NOMO-1 (cell line): ENCODE data around the gene IL15RA.
"Not testable (repeated sequence)": the region's sequence is repeated elsewhere in the genome, so short reads cannot be mapped to it uniquely, and the experiment has no call there.

Source experiments
- DNase-seq, 2 experiments: peaks; one replicate each; lab custom pipeline; 2025; ENCODE audit not compliant: unreplicated experiment in 2 of 2; lab: John Stamatoyannopoulos, UW

The IL15RA gene

GRCh38 chr10:5952731-5953385 is 24.5 kb downstream of the IL15RA start:
- no peak for DNase-seq

DNA sequence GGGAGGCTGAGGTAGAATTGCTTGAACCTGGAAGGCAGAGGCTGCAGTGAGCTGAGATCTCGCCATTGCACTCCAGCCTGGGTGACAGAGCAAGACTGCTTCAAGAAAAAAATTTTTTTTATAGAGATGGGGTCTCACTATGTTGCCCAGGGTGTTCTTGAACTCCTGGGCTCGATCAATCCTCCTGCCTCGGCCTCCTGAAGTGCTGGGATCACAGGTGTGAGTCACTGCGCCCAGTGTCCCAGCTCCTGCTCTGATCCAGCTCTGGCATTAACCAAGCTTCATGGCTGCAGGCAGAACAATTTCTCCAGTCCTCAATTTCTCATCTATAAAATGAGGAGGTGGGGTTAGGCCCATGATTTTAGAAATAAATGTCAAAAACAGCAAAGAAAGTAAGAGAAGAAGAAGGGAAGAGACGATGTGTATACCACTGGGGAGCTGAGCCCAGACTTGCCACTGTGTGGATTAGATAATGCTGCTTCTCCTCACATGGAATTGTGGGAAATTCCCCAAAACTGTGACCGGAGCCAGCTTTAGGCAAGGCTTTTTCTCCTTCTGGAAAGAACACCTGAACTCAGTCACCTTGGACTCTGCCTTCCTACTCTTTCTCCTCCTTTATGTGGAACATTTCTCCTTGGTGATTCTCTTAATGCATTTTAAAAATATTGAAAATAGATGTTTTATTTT is 25.5 kb downstream of the IL15RA start:
- no peak for DNase-seq

- peak in 1 of 2 experiments; percentile 3 for DNase-seq
Observed at GRCh38 chr10:5951167-5951711, 26.1 kb downstream of the IL15RA start.

DNA sequence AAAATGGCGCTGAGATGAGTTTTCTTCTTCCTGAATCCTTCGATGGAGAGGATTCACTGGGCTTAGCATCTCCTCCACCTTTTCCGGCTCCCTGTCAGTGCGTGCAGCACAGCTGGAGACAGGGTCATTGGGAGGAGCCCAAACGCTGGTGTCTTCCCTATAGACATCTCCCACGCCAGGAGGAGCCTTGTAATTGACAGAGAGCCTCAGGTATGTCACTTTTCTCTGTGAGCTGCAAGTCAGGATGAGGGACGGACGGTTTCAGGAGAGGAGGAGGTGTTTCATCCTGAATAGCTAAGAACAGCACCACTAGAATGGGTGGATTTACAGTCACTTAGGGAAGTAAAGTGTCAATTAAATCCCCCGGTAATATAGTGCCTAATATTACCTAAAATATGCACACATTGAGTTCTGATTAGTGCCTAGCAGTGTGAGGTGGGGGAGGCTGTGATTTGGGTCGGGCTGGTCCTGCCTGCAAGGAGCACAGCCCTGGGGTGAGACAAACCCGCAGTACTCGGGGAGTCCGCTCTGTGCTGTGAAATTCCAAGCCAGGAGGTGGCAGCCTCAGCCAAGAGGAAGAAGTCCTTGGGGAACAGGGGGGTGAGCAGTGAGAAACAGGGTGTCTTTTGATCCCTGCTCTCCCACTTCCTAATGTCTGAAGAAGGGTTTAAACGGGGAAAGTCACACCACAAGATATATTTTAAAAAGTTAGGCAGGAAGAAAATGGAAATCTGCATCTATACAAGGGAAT is 28.2 kb downstream of the IL15RA start:
- peak; percentile 1 to 7 for DNase-seq

DNA sequence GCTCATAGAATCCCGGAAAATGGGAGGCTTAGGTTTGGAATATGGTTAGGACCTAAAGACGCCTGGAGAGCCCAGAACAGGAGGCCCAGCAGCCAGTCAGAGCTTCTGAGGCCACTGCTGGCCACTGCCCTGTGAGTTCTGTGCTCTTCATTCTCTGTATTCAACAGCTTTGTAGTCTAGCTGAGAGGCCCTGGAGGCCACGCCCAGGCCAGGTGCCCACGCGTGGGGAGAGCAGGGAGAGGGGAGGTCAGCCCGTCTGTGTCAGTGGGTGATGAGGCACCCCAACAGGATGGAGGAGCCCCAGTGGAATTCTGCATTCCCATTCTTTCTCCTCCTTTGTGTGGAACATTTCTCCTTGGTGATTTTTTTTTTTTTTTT is 29.1 kb downstream of the IL15RA start:
- no peak for DNase-seq

- no peak for DNase-seq
Observed at GRCh38 chr10:5947471-5948207, 29.7 kb downstream of the IL15RA start.

DNA sequence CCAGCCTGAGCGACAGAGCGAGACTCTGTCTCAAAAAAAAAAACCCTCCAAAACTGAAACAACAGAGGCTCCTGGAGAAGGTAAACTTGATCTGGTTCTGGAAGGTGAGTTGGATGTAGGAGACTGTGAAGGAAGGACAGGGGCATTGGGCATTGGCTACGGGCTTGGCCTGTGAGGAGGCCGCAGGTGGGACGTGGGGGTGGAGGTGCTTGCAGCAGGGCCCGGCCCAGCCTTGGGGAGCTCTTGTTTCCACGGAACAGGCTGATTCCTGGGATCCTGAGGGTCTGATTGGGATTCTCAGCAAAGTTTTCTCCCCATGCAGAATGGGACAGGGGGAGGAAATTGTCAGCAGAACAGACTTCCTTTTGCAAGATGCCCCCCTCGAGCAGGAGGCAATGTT is 30.6 kb downstream of the IL15RA start:
- DNase-seq = no peak

DNA sequence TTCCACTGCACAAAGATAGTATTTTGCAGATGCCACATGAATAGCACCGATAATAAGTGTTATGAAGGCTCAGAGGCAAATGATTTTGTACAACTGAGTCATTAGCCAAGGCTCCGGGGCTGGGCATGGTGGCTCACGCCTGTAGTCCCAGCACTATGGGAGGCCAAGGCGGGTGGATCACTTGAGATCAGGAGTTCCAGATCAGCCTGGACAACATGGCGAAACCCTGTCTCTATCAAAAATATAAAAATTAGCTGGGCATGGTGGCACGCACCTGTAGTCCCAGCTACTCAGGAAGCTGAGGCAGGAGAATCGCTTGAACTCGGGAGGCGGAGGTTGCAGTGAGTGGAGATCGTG is 30.9 kb downstream of the IL15RA start:
- not testable (repeated sequence) for DNase-seq

DNA sequence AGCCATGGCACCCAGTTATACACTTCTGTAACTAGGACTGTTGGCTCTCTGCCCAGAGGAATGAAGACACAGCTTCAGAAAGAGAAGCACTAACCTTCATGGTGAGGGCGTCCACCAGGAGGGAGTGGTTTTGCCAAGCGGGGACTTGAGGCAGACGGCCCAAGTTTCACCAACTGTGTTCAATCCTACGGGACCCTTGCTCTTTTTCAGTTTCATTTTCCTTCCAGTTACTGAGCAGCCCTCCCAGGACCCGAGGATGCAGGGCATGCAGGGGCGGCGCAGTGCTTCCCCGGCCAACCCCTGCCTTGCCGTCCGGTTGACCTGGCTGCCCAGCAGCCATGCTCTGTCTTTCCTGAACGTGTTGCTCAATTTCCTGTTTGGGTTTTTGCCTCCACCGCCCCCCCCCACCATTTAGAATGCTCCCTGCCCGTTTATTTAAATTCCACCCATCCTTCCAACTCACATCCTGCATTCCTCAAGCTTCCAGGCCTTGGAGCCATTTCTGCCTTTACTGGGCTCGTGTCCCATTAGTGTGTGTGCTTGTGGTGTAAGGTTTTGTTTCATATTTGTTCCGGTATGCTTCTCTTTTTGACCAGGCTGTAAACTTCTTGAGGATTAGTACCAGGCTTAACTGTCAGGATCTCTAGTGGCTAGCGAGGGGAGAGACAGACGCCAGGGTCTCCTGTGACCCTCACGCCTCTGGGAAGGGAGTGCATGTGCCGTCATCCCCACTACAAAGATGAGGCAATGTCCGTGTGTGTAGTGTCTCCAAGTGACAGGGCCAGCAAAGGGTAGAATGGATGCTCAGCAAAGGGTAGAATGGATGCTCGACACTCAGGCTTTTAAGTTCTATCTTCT is 31.6 kb downstream of the IL15RA start:
- DNase-seq = peak; percentile 29 to 34

GRCh38 chr10:5945190-5945509 is 32.2 kb downstream of the IL15RA start:
- DNase-seq = no peak

GRCh38 chr10:5944389-5945189 is 32.8 kb downstream of the IL15RA start:
- DNase-seq = peak in 1 of 2 experiments; percentile 1

GRCh38 chr10:5943536-5943935 is 33.8 kb downstream of the IL15RA start:
- no peak for DNase-seq

DNA sequence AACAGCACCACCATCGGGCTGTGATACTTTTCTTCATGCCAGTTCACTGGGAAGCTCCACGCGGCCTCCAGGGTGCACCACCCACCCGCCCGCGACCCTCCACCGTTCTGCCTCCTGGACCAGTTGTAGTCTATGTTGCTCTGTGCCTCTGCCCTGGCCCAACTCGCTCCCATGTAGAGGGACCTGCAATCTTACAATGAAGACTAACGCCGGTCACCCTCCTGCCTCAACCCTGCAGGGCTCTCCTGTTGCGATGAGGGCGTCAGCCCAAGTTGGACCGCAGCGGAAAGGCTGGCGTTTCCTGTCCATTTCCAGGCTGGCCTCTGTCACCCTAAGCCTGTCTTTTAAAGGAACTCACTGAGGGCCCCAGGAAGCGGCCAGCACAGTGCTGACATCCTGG is 34.9 kb downstream of the IL15RA start:
- DNase-seq = no peak

DNA sequence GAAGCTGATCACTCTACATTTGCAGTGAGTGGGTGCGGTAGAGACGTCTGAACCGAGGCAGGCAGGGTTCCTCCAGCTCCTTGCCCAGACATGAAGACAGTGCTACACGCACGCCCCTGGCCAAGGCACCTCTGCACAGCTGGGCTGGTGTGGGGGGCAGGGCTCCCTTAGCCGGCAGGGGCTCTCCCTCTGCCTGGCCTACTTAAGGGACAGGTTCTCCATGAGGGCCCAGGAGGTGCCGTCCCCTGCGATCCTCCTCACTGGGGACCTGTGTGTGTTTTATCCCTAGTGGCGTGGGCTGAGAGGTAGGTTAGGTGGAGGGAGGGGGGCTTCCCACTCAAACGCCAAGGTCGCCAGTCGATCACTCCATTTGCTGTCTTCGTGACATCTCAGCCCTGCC is 35.3 kb downstream of the IL15RA start:
- DNase-seq = no peak

DNA sequence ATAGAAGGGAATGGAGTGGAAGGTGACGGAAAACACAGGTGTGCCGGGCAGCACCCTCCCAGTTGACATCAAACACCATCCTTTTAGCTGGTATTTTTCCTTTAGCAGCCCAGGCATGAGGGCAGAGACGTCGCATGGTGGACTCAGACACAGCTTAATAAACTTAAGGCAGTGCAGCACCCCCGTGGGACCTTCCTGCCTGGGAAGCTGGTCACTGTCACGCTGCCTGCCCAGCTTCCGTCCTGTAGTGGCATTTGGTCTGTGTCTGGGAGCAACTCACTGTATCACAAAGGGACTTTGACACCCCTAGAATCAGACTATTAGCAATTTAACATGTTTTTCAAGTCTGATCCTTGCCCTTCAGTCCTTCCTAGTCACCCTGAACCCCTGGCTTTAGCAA is 35.8 kb downstream of the IL15RA start:
- DNase-seq = no peak

GRCh38 chr10:5940807-5941218 is 36.5 kb downstream of the IL15RA start:
- no peak for DNase-seq

- no peak for DNase-seq
Observed at GRCh38 chr10:5938291-5938690, 39.1 kb downstream of the IL15RA start.

DNA sequence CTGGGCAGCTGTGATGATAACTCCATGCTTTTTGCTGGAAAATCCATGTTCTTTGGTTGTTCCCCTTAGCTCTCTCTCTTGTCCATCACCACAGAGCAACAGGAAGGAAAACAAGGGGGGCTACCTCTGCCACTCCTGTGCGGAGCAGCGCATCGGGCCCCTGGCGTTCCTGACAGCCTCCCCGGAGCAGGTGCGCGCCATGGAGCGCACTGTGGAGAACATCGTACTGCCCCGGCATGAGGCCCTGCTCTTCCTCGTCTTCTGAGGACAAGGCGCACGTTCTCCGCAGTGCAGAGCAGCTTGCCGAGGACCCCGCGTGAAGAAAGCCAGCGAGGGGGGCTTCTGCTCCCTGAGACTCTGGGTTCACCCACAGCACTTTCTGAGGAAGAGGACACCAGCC is 40.3 kb downstream of the IL15RA start:
- DNase-seq = no peak

- DNase-seq = no peak
Observed at GRCh38 chr10:5935628-5936027, 41.7 kb downstream of the IL15RA start.
